Breast epithelium (tissue), 4 donors: ENCODE results near the gene TRIM63. TPM values are rescaled to one million over a fixed set of nuclear protein-coding genes. Genes with fewer than 3 reads are reported as not detected.

ENCODE experiments used
- DNase-seq, 2 donors: peaks; one replicate each; pipeline ENCODE4 v3.0.0-alpha.2; 2019; ENCODE audit warnings: low spot score in 2 of 2
- H3K27ac ChIP-seq, 2 donors: fragments of 200-600 bp; sonication (generic) in 1 of 2; one replicate each; pipeline ENCODE4 v1.5.1; 2016 to 2019; ENCODE audit warnings: mild to moderate bottlenecking in 1 of 2
- H3K27me3 ChIP-seq, 2 donors: fragments of 200-600 bp; sonication (generic) in 1 of 2; one replicate each; pipeline versions ENCODE4 v1.5.1 to v1.6.0; 2017 to 2019; ENCODE audit warnings: control low read depth in 1 of 2, mild to moderate bottlenecking in 1 of 2
- H3K36me3 ChIP-seq: fragments of 200-600 bp; one replicate; pipeline ENCODE4 v1.5.1; 2019
- H3K4me1 ChIP-seq, 2 donors: fragments of 200-600 bp; sonication (generic); one replicate each; pipeline ENCODE4 v1.5.1; 2016 to 2019; ENCODE audit warnings: control low read depth in 1 of 2
- H3K4me3 ChIP-seq, 3 donors: fragments of 200-600 bp; sonication (generic); 1 replicate in 2 of 3; 2 replicates in 1 of 3; pipeline ENCODE4 v1.5.1; 2016 to 2019; ENCODE audit warnings: mild to moderate bottlenecking in 3 of 3, moderate library complexity in 2 of 3
- H3K9me3 ChIP-seq, 2 donors: fragments of 200-600 bp; sonication (generic) in 1 of 2; one replicate each; pipeline ENCODE4 v1.5.1; 2016 to 2019; ENCODE audit warnings: control low read depth in 1 of 2
- CTCF ChIP-seq, 3 donors: fragments of 450-650 bp; IDR thresholded peaks; one replicate each; pipeline ENCODE4 v1.5.1; 2016 to 2017; ENCODE audit warnings: antibody characterized with exemption in 3 of 3, mild to moderate bottlenecking in 3 of 3, moderate library complexity in 3 of 3
- POLR2A ChIP-seq: fragments of 450-650 bp; IDR thresholded peaks from one replicate; pipeline ENCODE4 v1.6.1; 2016; ENCODE audit warnings: antibody characterized with exemption, mild to moderate bottlenecking, moderate library complexity
- POLR2AphosphoS5 ChIP-seq, 3 donors: sonication (generic); formaldehyde crosslinking; IDR thresholded peaks; one replicate each; pipeline ENCODE4 v1.6.1; 2017; ENCODE audit warnings: antibody characterized with exemption in 3 of 3
- intact Hi-C: fragments of 100-400 bp; cut with DNase I; formaldehyde crosslinking; loops from one replicate; pipeline ENCODE4 v1.15.1; 2023; ENCODE audit warnings: low total_unique reads
- total RNA-seq, 3 donors: library from RNA; depleted of rRNA; stranded (reverse); fragments of >200 nt; gene quantifications; one replicate each; pipeline ENCODE4 v1.1.0, GENCODE V29; 2016

Gene TRIM63
- total RNA-seq, 3 donors from 2014 or later = 2.2 to 4.0 TPM; not detected in 1

GRCh38 chr1:26050248-26050640, 17.2 kb downstream of the TRIM63 start:
- Histone ChIP-seq H3K27me3 (peaks cover 0 to 29% of the 10 kb centered on the region in 2 donors), H3K4me1 (peaks cover 0 to 13% of the 10 kb centered on the region in 2 donors), H3K9me3 (no peaks in the 10 kb centered on the region), H3K4me3 (no peak overlapping the region), H3K36me3 (no peaks in the 10 kb centered on the region), H3K27ac (no peak overlapping the region)
- TF ChIP-seq POLR2AphosphoS5 (IDR thresholded peaks at IDR 0.05) = no peak
- TF ChIP-seq POLR2A = no peak
- no peak for TF ChIP-seq CTCF (IDR thresholded peaks at IDR 0.05)
- intact Hi-C loops = no loop called here
- DNase-seq = no peak

DNA sequence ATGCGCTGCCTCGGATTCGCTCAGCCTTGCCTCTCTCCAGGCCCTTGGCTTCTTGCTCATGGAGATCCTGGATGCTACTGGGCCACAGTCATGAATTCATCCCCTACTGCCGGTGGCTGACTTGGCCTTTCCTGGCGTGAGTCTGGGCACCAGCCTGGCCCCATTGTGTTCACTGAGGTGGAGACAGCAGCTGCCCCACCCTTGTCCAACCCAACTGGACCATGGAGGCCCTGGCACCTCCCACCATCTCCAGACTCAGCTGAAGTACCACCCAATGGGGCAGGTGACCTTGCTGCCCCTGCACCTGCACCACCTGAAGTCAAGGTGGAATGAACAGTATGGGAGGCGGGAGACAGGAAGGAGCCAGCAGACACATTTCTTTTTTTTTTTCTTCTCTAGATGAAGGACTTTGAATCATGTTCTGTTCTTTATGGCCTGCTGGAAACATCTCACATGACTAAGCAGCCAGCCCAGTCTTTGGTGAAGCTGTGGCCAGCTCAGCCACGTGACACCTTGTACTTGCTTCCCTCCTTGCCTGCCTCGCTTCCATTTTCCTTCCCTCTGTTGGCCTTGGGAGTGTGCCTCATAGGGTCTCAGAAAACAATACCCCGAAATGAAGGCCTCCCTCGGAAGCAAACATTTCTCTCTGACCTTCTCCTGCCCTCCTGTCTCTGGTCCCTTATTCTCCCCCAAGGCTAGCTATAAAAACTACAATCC, 17.7 kb downstream of the TRIM63 start:
- Histone ChIP-seq H3K4me3 (no peak overlapping the region), H3K9me3 (no peaks in the 10 kb centered on the region), H3K36me3 (no peaks in the 10 kb centered on the region), H3K27me3 (peaks cover 0 to 35% of the 10 kb centered on the region in 2 donors), H3K27ac (no peak overlapping the region), H3K4me1 (peaks cover 0 to 13% of the 10 kb centered on the region in 2 donors)
- TF ChIP-seq CTCF (IDR thresholded peaks at IDR 0.05) = no peak
- TF ChIP-seq POLR2A = no peak
- no peak for TF ChIP-seq POLR2AphosphoS5 (IDR thresholded peaks at IDR 0.05)
- intact Hi-C loops = no loop called here
- DNase-seq = no peak

GRCh38 chr1:26047278-26047874, 20.1 kb downstream of the TRIM63 start:
- DNase-seq = no peak
- intact Hi-C loops = no loop called here

GRCh38 chr1:26046246-26047095, 21.0 kb downstream of the TRIM63 start:
- DNase-seq = no peak
- intact Hi-C loops = no loop called here
- peak overlapping the region; percentile 4 to 53 (median 34) for H3K4me3 ChIP-seq
- peaks cover 0 to 13% of the 10 kb centered on the region in 2 donors for H3K4me1 ChIP-seq
- no peaks in the 10 kb centered on the region for H3K9me3 ChIP-seq
- H3K27me3 ChIP-seq = peaks cover 0 to 58% of the 10 kb centered on the region in 2 donors
- no peak for TF ChIP-seq POLR2AphosphoS5 (IDR thresholded peaks at IDR 0.05)
- TF ChIP-seq POLR2A = no peak
- no peak for TF ChIP-seq CTCF (IDR thresholded peaks at IDR 0.05)
- no peak overlapping the region for H3K27ac ChIP-seq
- H3K36me3 ChIP-seq = no peaks in the 10 kb centered on the region

More at GRCh38 chr1:26047278-26047874, 20.1 kb downstream of the TRIM63 start:
- no peaks in the 10 kb centered on the region for H3K36me3 ChIP-seq
- peaks cover 0 to 53% of the 10 kb centered on the region in 2 donors for H3K27me3 ChIP-seq
- no peak overlapping the region for H3K4me3 ChIP-seq
- H3K27ac ChIP-seq = no peak overlapping the region
- peaks cover 0 to 13% of the 10 kb centered on the region in 2 donors for H3K4me1 ChIP-seq
- no peaks in the 10 kb centered on the region for H3K9me3 ChIP-seq
- TF ChIP-seq POLR2A = no peak
- no peak for TF ChIP-seq CTCF (IDR thresholded peaks at IDR 0.05)
- no peak for TF ChIP-seq POLR2AphosphoS5 (IDR thresholded peaks at IDR 0.05)
